22Rv1 (cell line): ENCODE measurements around the gene LSS.

Source experiments
- CTCF ChIP-seq: fragments of 450-650 bp; IDR thresholded peaks from 2 replicates; pipeline ENCODE4 v1.5.1; 2017; ENCODE audit warnings: mild to moderate bottlenecking
- ZFX ChIP-seq: fragments of 450-650 bp; IDR thresholded peaks from 2 replicates; pipeline ENCODE4 v1.6.1; 2017; ENCODE audit warnings: antibody characterized with exemption, borderline replicate concordance

GRCh38 chr21:46222436-46223116 is 6.0 kb downstream of the LSS start:
- TF ChIP-seq CTCF: no peak
- no peak for TF ChIP-seq ZFX
